ENCODE data around the gene SREK1. TPM values are rescaled to one million over a fixed set of nuclear protein-coding genes. Genes with fewer than 3 reads are reported as not detected.

The SREK1 gene
- polyA plus RNA-seq, 1 donor (not counting 4 experiments of a cell fraction or from before 2014, with no cell fraction given) = 47.5 TPM

- H3K36me3 ChIP-seq (ENCODE audit: control insufficient read depth in 2 of 2, extremely low read depth in 1 of 2, insufficient read depth in 2 of 2, low read length in 2 of 2) = peaks cover 0 to 6% of the 10 kb centered on the region in 2 experiments
- TF ChIP-seq CTCF (optimal IDR thresholded peaks at IDR 0.05 in 1 of 3, IDR thresholded peaks at IDR 0.05 in 1 of 3, conservative IDR thresholded peaks at IDR 0.05 in 1 of 3; ENCODE audit: extremely low read depth in 1 of 3, insufficient read depth in 2 of 3, low read length in 3 of 3) (no peak), EZH2 (IDR thresholded peaks at IDR 0.05; ENCODE audit: low read length) (no peak)
- no peak overlapping the region for H3K4me2 ChIP-seq (ENCODE audit: control insufficient read depth, extremely low read depth, insufficient read depth, low read depth, low read length)
- H3K79me2 ChIP-seq (ENCODE audit: control insufficient read depth, insufficient read depth, low read length) = peaks cover 93% of the 10 kb centered on the region
- no peak overlapping the region for H2AFZ ChIP-seq (ENCODE audit: control insufficient read depth, low read length)
- dilution Hi-C loops (cut with MboI; ENCODE audit: extremely low pct_ligation_motif_present, low sequenced_read_pairs) = no loop called here
- H3K9ac ChIP-seq (ENCODE audit: control insufficient read depth, extremely low read depth, insufficient read depth, low read length) = no peak overlapping the region
- H3K27ac ChIP-seq (ENCODE audit: control insufficient read depth, insufficient read depth, low read length) = no peak overlapping the region
- DNase-seq (ENCODE audit: low read depth, low spot score) (no peak), FAIRE-seq (no peak)
- no peaks in the 10 kb centered on the region for H3K9me3 ChIP-seq (ENCODE audit: control insufficient read depth, low read depth, low read length)
- peaks cover 4% of the 10 kb centered on the region for H3K4me1 ChIP-seq (ENCODE audit: control insufficient read depth, extremely low read depth, insufficient read depth, low read length)
- peaks cover 6% of the 10 kb centered on the region for H4K20me1 ChIP-seq (ENCODE audit: control insufficient read depth, extremely low read depth, insufficient read depth, low read length)
- H3K9me1 ChIP-seq (ENCODE audit: control insufficient read depth, extremely low read depth, insufficient read depth, low read length) = no peaks in the 10 kb centered on the region
- no peak overlapping the region for H3K4me3 ChIP-seq (ENCODE audit: control insufficient read depth in 2 of 3, extremely low read depth in 1 of 3, insufficient read depth in 2 of 3, low read depth in 1 of 3, low read length in 3 of 3)
- H3K27me3 ChIP-seq (ENCODE audit: control insufficient read depth, extremely low read depth, insufficient read depth, low read length) = no peaks in the 10 kb centered on the region
These were observed 6.9 kb downstream of the SREK1 start for GRCh38 chr5:66151030-66151429.

DNA sequence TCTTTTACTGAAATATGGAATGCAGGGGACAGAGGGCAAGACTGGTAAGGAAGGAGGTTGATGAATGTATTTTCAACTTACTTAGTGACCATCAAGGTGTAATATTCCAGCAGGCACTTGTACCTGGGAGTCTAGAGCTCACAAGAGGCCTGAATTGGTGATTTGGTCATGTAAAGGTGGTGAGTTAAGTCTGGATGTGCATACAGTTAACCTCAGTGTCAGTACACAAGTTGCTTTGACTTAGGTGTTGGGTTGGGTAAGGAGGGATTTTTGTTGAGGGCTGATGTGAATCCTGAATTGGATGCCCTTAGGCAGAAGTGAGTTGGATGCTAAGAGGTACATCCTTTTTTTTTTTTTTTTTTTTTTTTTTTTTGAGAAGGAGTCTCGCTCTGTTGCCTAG, 7.4 kb downstream of the SREK1 start:
- H3K9ac ChIP-seq (ENCODE audit: control insufficient read depth, extremely low read depth, insufficient read depth, low read length) = no peak overlapping the region

More for the DNA sequence above, 7.4 kb downstream of the SREK1 start:
- H4K20me1 ChIP-seq (ENCODE audit: control insufficient read depth, extremely low read depth, insufficient read depth, low read length) = peaks cover 6% of the 10 kb centered on the region
- no peaks in the 10 kb centered on the region for H3K9me1 ChIP-seq (ENCODE audit: control insufficient read depth, extremely low read depth, insufficient read depth, low read length)
- no peak overlapping the region for H2AFZ ChIP-seq (ENCODE audit: control insufficient read depth, low read length)
- H3K4me3 ChIP-seq (ENCODE audit: control insufficient read depth in 2 of 3, extremely low read depth in 1 of 3, insufficient read depth in 2 of 3, low read depth in 1 of 3, low read length in 3 of 3) = no peak overlapping the region
- FAIRE-seq = no peak
- no peaks in the 10 kb centered on the region for H3K9me3 ChIP-seq (ENCODE audit: control insufficient read depth, low read depth, low read length)
- no peaks in the 10 kb centered on the region for H3K27me3 ChIP-seq (ENCODE audit: control insufficient read depth, extremely low read depth, insufficient read depth, low read length)
- H3K79me2 ChIP-seq (ENCODE audit: control insufficient read depth, insufficient read depth, low read length) = peaks cover 88% of the 10 kb centered on the region
- H3K27ac ChIP-seq (ENCODE audit: control insufficient read depth, insufficient read depth, low read length) = no peak overlapping the region
- DNase-seq (ENCODE audit: low read depth, low spot score) = no peak
- TF ChIP-seq EZH2 (IDR thresholded peaks at IDR 0.05; ENCODE audit: low read length) (no peak), CTCF (optimal IDR thresholded peaks at IDR 0.05 in 1 of 3, IDR thresholded peaks at IDR 0.05 in 1 of 3, conservative IDR thresholded peaks at IDR 0.05 in 1 of 3; ENCODE audit: extremely low read depth in 1 of 3, insufficient read depth in 2 of 3, low read length in 3 of 3) (no peak)
- peaks cover 4% of the 10 kb centered on the region for H3K4me1 ChIP-seq (ENCODE audit: control insufficient read depth, extremely low read depth, insufficient read depth, low read length)
- dilution Hi-C loops (cut with MboI; ENCODE audit: extremely low pct_ligation_motif_present, low sequenced_read_pairs) = no loop called here
- H3K36me3 ChIP-seq (ENCODE audit: control insufficient read depth in 2 of 2, extremely low read depth in 1 of 2, insufficient read depth in 2 of 2, low read length in 2 of 2) = peaks cover 0 to 6% of the 10 kb centered on the region in 2 experiments
- no peak overlapping the region for H3K4me2 ChIP-seq (ENCODE audit: control insufficient read depth, extremely low read depth, insufficient read depth, low read depth, low read length)

Data from keratinocyte (primary cell).